HG03159 (cell line): ENCODE measurements around the gene RAPGEF6.
"Not testable (repeated sequence)": the region's sequence is repeated elsewhere in the genome, so short reads cannot be mapped to it uniquely, and the experiment has no call there.

Experiments used
- ATAC-seq: cut with Tn5 transposase; IDR thresholded peaks from one replicate; pipeline ENCODE4 v1.9.1; 2021; ENCODE audit warnings: mild to moderate bottlenecking, moderate library complexity; ENCODE audit not compliant: unreplicated experiment

RAPGEF6 gene

DNA sequence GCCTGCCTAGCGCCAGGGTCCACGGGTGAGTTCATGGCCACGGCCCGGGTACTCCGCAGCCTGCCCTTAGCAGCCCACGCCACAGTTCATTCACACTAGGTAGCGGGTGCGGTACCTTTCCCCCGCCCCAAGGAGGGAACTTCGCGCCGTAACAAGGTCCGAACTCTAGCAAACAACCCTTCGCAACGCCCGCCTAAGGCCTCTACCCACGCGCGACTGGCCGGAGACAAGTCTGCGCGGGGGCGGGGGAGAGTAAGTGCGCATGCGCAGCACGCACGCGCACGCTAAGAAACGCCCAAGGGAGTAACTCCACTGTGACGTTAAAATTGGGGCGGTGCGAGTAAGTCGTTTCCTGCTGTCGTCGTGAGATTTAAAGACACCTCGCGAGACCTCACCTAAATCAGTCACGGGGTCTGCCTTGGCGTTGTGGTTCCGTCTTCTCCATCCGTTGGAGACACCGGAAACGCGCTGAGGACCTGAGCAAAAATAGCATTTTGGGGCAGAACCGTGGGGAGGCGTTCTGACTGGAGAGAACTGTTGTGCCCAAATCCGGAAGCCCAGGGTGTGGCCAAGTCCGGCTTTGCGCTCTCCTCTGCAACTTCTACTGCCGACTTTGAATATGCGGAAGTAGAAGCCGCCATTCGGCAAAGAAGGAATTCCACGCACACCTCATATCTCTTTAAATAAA is at the start of gene RAPGEF6:
TSS of gene RAPGEF6 (minus strand) at position 234 of the 688 bp plus-strand sequence. CDS start at position 35, 199 bp downstream.
- ATAC-seq: peak; percentile 88

GRCh38 chr5:131684595-131684994 is 49.6 kb upstream of the RAPGEF6 start:
- ATAC-seq: no peak

- no peak for ATAC-seq
Measured at GRCh38 chr5:131684051-131684450, 49.0 kb upstream of the RAPGEF6 start.

- no peak for ATAC-seq
Measured at GRCh38 chr5:131682826-131683225, 47.8 kb upstream of the RAPGEF6 start.

- no peak for ATAC-seq
Measured at GRCh38 chr5:131682175-131682574, 47.1 kb upstream of the RAPGEF6 start.

DNA sequence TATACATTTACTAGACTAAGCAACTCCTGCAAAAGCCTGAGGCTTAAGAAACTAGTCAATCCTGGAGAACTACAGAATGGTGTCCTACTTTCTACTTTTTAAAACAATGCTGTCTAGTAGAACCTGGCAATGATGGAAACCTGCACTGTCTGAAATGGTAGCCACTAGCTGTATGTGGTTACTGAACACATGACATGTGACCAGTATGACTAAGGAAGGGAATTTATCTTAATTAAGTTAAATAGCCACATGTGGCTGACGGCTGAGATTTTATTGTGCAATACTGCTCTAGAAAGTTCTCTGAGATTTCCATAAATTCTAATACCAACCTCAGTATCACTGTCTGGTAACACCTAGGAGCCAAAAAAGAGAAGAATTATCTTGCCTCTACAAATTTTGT is 44.9 kb upstream of the RAPGEF6 start:
- no peak for ATAC-seq

DNA sequence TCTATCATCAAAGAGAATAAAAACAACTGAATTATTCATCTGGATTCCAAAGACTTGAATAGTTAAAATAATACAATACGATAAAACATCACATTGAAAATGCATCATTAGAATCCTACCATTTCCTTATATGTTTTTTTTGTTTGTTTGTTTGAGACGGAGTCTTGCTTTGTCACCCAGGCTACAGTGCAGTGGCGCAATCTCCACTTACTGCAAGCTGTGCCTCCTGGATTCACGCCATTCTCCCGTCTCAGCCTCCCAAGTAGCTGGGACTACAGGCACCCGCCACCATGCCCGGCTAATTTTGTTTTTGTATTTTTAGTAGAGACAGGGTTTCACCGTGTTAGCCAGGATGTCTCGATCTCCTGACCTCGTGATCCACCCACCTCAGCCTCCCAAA is 43.2 kb upstream of the RAPGEF6 start:
- ATAC-seq: not testable (repeated sequence)

- no peak for ATAC-seq
Measured at GRCh38 chr5:131677115-131677514, 42.1 kb upstream of the RAPGEF6 start.

DNA sequence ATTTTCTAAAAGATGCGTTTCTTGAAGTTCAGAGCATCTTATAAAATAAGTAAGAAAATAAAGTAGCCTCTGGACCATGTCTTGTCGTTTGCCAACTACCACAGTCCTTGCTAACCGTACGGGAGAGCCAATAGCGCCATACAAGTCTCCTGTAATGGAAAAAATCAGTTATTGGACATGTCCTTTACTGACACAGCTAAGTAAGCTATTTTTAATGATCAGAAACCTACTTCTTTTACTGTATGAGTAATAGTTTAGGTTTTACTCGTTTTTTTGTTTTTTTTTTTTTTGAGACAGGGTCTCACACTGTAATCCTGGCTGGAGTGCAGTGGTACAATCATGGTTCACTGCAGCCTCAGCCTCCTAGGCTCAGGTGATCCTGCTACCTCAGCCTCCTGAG is 37.7 kb upstream of the RAPGEF6 start:
- ATAC-seq: peak; percentile 29

DNA sequence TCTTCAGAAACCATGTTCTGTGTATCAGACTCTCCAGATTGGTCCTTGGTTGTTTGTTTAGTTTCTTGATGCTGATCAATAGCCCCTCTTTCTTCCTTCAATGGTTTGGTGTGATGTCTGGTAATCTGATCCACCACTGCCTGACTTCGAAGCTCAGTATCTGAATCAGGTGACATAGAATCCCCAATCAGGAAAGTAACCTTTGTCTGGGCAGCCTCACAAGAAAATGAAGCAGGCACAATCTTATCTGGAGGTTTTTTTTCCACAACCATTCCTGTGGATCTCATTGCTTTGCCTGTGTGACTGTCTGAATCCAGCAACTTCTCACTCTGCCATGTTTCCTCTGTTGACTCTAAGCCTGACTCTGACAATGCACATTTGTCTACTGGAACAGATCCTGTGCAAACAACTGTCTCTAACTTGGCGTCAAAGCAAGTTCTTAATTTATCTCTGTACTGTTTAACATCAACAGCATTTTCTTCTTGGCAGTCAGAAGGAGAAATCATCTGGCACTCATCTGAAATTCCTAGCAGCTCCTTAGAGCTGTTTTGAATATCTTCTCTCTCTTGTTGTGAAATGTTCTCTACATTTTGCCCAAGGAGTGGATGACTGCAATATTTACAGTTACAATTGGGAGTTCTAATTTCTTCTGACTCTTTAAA is 37.1 kb upstream of the RAPGEF6 start:
- no peak for ATAC-seq

GRCh38 chr5:131671409-131671808 is 36.4 kb upstream of the RAPGEF6 start:
- ATAC-seq: peak; percentile 64

DNA sequence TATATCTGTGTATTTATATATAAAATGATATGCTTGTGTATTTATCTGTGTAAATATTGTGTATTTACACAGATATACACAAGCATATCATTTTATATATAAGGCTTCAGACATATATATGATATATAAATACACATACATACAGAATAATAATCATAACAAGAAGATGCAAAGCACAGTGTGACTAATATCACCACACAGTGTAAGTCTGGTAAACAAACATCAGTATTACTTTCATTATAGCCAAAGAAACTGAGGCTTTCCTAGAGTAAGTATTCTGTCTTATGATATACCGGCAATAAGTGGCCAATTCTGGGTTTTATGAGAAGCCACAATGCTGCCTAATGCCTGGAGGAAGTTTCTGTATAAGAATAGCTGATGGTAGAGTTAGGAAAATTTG is 29.9 kb upstream of the RAPGEF6 start:
- ATAC-seq: no peak

DNA sequence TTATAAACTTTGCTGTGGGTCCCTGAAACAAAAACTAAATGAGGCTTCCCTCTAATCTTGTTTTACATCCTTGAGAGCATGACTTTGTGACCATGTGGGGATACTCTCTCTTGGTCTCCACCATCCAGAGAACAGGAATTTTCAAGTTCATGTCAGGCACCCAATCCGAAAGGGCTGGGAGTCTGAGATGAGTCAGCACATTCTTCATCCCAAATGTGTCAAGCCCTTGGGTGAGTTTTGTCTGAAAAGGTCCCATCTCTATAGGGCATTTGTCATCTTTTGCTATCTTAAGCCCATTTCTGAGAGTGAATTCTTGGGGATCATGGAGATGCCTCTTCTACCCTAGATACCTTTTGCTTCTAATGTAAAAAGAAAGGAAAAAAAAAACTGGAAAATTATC is 26.9 kb upstream of the RAPGEF6 start:
- no peak for ATAC-seq

- ATAC-seq: no peak
Measured at GRCh38 chr5:131659841-131660240, 24.8 kb upstream of the RAPGEF6 start.

DNA sequence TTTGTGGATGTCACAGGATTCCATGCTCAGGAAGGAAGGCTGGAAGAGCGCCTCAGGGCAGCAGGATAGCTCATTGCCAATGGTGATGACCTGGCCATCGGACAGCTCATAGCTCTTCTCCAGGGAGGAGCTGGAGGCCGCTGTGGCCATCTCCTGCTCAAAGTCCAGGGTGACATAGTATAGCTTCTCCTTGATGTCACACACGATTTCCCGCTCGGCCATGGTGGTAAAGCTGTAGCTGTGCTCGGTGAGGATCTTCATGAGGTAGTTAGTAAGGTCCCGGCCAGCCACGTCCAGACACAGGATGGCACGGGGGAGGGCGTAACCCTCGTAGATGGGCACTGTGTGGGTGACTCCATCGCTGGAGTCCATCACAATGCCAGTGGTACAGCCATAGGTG is 24.3 kb upstream of the RAPGEF6 start:
- no peak for ATAC-seq

DNA sequence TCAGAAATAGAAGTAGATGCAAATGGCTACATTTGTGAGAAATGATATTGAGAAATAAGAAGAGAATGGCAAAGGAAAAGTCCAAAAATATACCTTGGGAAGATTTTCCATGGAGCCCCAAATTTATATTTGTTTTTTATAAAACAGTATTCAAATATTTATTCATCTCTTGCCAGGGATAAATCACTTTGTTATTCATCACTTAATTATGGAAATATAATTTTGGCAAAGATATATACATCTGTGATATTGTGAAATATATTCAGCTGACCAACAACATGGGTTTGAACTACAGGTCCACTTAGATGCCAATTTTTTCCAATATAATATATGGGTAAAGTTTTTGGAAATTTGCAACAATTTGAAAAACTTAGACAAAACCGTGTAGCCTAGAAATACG is 19.7 kb upstream of the RAPGEF6 start:
- ATAC-seq: no peak

- ATAC-seq: no peak
Measured at GRCh38 chr5:131654309-131654708, 19.3 kb upstream of the RAPGEF6 start.

GRCh38 chr5:131649161-131649560 is 14.1 kb upstream of the RAPGEF6 start:
- no peak for ATAC-seq

DNA sequence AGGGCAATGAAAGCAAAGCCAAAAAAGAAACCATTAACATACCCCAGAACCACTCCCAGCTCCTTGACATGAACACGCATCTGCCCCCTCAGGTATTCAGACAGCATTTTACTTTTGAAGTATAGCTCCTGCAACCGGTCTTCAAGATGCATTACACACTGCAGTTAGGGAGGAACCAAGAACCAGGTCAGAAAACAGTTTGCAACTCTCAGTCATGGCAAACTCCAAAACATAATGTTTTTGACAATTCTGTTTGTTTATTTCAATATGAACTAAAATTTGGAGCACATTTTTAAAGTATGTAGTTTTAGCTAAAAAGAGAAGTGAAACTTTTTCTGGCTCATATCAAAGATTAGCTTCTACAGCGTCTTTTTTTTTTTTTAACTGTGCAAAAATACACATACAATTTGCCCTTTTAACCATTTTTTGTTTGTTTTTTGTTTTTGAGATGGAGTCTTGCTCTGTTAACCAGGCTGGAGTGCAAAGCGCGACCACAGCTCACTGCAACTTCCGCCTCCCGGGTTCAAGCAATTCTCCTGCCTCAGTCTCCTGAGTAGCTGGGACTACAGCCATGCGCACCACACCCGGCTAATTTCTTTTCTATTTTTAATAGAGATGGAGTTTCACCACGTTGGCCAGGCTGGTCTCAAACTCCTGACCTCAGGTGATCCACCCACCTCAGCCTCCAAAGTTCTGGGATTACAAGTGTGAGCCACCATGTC is 12.2 kb upstream of the RAPGEF6 start:
- peak; percentile 78 for ATAC-seq

DNA sequence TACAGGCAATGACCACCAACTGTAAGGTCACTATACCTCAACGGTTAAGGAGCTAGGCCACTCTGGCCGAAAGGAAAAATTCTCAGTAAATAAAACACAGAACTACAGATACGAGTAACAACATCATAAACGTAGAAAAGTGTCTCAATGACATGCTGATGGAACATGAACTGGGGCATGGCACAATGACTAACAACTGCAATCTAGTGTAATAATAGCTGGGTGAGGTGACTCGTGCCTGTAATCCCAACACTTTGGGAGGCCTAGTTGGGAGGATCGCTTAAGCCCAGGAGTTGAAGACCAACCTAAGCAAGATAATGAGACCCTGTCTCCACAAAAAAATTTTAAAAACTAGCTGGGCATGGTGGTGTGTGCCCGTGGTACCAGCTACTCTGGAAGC is 9.8 kb upstream of the RAPGEF6 start:
- ATAC-seq: no peak

DNA sequence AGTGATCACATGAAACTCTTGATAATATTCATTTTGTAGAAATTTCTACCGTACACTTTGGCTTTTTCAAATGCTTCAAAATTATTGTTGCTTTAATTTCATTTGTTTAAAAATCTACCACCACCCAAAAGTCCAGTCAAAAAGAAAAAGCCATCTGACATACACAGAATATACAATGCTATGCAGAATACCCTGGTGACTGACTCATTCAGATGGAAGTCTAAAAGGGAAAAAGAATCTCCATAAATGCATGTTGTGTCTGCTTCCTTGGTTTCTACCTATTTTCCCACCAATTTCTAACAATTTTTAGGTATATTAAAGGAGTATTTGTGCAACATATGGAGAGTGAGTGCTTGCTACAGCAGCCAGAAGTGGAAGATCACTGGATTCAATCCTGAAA is 9.3 kb upstream of the RAPGEF6 start:
- ATAC-seq: no peak

DNA sequence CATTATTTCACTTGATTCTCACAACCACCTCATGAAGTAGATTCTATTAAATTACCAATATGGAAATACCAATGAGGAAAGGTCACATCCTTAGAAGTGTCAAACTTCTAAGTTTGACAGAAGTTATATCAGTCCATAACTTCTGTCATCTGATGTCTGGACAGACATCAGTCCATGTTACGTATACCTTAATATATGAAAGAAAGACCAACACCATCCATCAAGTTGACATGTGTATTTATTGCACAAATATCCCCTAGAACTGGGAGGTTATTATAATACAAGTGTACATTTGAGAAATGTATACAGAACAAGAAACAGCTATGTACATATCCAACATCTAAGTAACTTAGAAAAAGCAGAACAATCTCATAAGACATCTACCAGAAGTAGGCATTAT is 6.5 kb upstream of the RAPGEF6 start:
- ATAC-seq: no peak
